ENCODE measurements around the gene LAD1.

- TF ChIP-seq POLR2A (IDR thresholded peaks at IDR 0.05): no peak
- TF ChIP-seq CTCF (IDR thresholded peaks at IDR 0.05): no peak
These were observed 28.8 kb upstream of the LAD1 start for GRCh38 chr1:201427963-201428362.
